ENCODE measurements around the gene THNSL1. TPM values are rescaled to one million over a fixed set of nuclear protein-coding genes. Genes with fewer than 3 reads are reported as not detected.

Gene THNSL1
- total and polyA plus RNA-seq, 2 of the 8 experiments (the other 6 are each of a cell fraction or from before 2014, with no cell fraction given) = 1.4 to 3.1 TPM

- H3K79me2 ChIP-seq (ENCODE audit: control insufficient read depth in 1 of 2, insufficient read depth in 2 of 2, low read length in 2 of 2) = no peaks in the 10 kb centered on the region
- H3K18ac ChIP-seq (ENCODE audit: extremely low read depth, low read length) = no peak overlapping the region
- H3K23ac ChIP-seq (ENCODE audit: insufficient read length) = no peak overlapping the region
- 100% methylated on average over 1 of the region's 1 CpG; no CpG with 5 or more reads in 1 of the 2 experiments for WGBS, 2 experiments (ENCODE audit: extremely low coverage in 1 of 2, insufficient coverage in 1 of 2, insufficient read length in 1 of 2, insufficient replicate concordance in 2 of 2, low coverage in 1 of 2, low lambda C conversion rate in 2 of 2, missing lambda C conversion rate in 1 of 2)
- no peak overlapping the region for H3K4me3 ChIP-seq (ENCODE audit: extremely low read depth in 1 of 4, insufficient read depth in 2 of 4, low read depth in 3 of 4, low read length in 4 of 4)
- DNase-seq (ENCODE audit: low read depth in 1 of 2, low spot score in 2 of 2) (no peak), FAIRE-seq (no peak)
- ChIA-PET POLR2A (ENCODE audit: partially characterized antibody) (no interaction called here), CTCF (ENCODE audit: partially characterized antibody) (interaction anchor here (1.2 kb wide), 1 partner anchor 61 kb away, joined by 3 read pairs; no protein-coding TSS in a partner anchor)
- H3K9ac ChIP-seq (replicated peaks in 1 of 4; ENCODE audit: extremely low read depth in 1 of 4, low read depth in 3 of 4, low read length in 3 of 4) = no peak overlapping the region
- no peak overlapping the region for H4K91ac ChIP-seq (replicated peaks; ENCODE audit: insufficient read length, low read length)
- H2AK5ac ChIP-seq (ENCODE audit: low read depth, low read length) = no peak overlapping the region
- no peaks in the 10 kb centered on the region for H3K23me2 ChIP-seq (ENCODE audit: low read depth, low read length)
- no peak overlapping the region for H3K14ac ChIP-seq (ENCODE audit: insufficient read length)
- no peaks in the 10 kb centered on the region for H3K4me1 ChIP-seq (replicated peaks in 1 of 4; ENCODE audit: control insufficient read depth in 3 of 4, insufficient read depth in 4 of 4, low read length in 3 of 4)
- H2BK5ac ChIP-seq (ENCODE audit: low read depth, low read length) = no peak overlapping the region
- no peak overlapping the region for H3K56ac ChIP-seq (replicated peaks; ENCODE audit: insufficient read length, low read depth, low read length)
- no peak overlapping the region for H3K4ac ChIP-seq (replicated peaks; ENCODE audit: insufficient read length, low read depth, low read length)
- H3K4me2 ChIP-seq (ENCODE audit: insufficient read depth in 1 of 2, low read depth in 2 of 2, low read length in 2 of 2) = no peak overlapping the region
- no peaks in the 10 kb centered on the region for H3K9me3 ChIP-seq (ENCODE audit: insufficient read depth in 2 of 2, low read depth in 1 of 2, low read length in 1 of 2)
- no peak overlapping the region for H4K5ac ChIP-seq (ENCODE audit: insufficient read length, low read depth, low read length)
- no peak overlapping the region for H2AFZ ChIP-seq (ENCODE audit: low read length)
- no peak overlapping the region for H2BK120ac ChIP-seq (replicated peaks; ENCODE audit: low read depth, low read length)
- no peak overlapping the region for H4K8ac ChIP-seq (ENCODE audit: extremely low read depth, insufficient read depth, low read length)
- no peak overlapping the region for H2BK20ac ChIP-seq (ENCODE audit: low read length)
- no peaks in the 10 kb centered on the region for H4K20me1 ChIP-seq (replicated peaks in 1 of 2; ENCODE audit: control insufficient read depth in 1 of 2, insufficient read depth in 2 of 2, low read length in 2 of 2)
- no peak overlapping the region for H2BK12ac ChIP-seq (ENCODE audit: low read depth, low read length)
- no peaks in the 10 kb centered on the region for H3K27me3 ChIP-seq (replicated peaks in 1 of 4; ENCODE audit: control insufficient read depth in 3 of 4, extremely low read depth in 1 of 4, insufficient read depth in 3 of 4, low read length in 3 of 4)
- H3K36me3 ChIP-seq (ENCODE audit: control insufficient read depth in 2 of 4, insufficient read depth in 4 of 4, low read length in 3 of 4) = no peaks in the 10 kb centered on the region
- H3K27ac ChIP-seq (ENCODE audit: low read depth, low read length) = no peak overlapping the region
- H3K79me1 ChIP-seq (ENCODE audit: low read depth, low read length) = no peaks in the 10 kb centered on the region
- H2BK15ac ChIP-seq (ENCODE audit: low read length) = no peak overlapping the region
Observed at GRCh38 chr10:25052012-25052411, 35.6 kb downstream of the THNSL1 start.
